Measurements from ENCODE around the gene S1PR5.
"Not testable (repeated sequence)": the region's sequence is repeated elsewhere in the genome, so short reads cannot be mapped to it uniquely, and the experiment has no call there.

S1PR5 gene

DNA sequence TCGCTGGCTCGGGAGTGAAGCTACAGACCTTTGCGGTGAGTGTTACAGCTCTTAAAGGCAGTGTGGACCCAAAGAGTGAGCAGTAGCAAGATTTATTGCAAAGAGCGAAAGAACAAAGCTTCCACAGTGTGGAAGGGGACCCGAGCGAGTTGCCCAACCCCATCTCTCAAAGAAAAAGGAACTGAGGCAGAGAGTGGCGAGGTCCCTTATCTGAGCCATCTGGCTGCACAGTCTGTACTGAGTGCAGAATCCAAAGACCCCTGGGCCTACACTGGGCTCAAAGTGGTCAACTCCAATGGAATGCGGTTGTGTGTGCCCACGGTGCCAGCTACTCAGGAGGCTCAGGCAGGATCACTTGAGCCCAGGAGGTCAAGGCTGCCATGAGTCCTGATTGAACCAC is 21.8 kb upstream of the S1PR5 start:
- not testable (repeated sequence) for H3K79me1 ChIP-seq (replicated peaks; ENCODE audit: low read length, poor library complexity, severe bottlenecking); H2BK120ac ChIP-seq (ENCODE audit: low read depth, low read length); H3K4me3 ChIP-seq (ENCODE audit: insufficient read depth in 1 of 2, low read depth in 1 of 2, low read length in 2 of 2); H3K4me2 ChIP-seq (ENCODE audit: low read length, poor library complexity, severe bottlenecking); H4K91ac ChIP-seq (ENCODE audit: low read length); H3K4me1 ChIP-seq (ENCODE audit: control insufficient read depth, insufficient read depth, low read depth, low read length); H2BK12ac ChIP-seq (ENCODE audit: low read length in 2 of 2); H3K27ac ChIP-seq (ENCODE audit: low read length, poor library complexity, severe bottlenecking); H3K9ac ChIP-seq (ENCODE audit: low read length); H2AFZ ChIP-seq (ENCODE audit: low read depth, low read length); H2BK5ac ChIP-seq (ENCODE audit: low read depth, low read length, poor library complexity, severe bottlenecking); DNase-seq; H3K9me3 ChIP-seq (ENCODE audit: control insufficient read depth, low read length); H3K36me3 ChIP-seq (ENCODE audit: control insufficient read depth in 1 of 2, insufficient read depth in 2 of 2, low read depth in 1 of 2, low read length in 2 of 2); H4K8ac ChIP-seq (ENCODE audit: low read length); H3K23ac ChIP-seq (ENCODE audit: low read length in 2 of 2); H2AK5ac ChIP-seq (ENCODE audit: low read length, severe bottlenecking); H3K4ac ChIP-seq (ENCODE audit: low read depth in 1 of 2, low read length in 2 of 2); H3K14ac ChIP-seq (ENCODE audit: low read length in 2 of 2); H2BK15ac ChIP-seq (ENCODE audit: low read depth, poor library complexity, severe bottlenecking)
- peaks cover 10 to 37% of the 10 kb centered on the region in 2 experiments for H3K27me3 ChIP-seq (ENCODE audit: control insufficient read depth in 1 of 2, insufficient read depth in 1 of 2, low read length in 2 of 2)
- WGBS: 86% methylated on average over 9 of the region's 9 CpGs
- H3K18ac ChIP-seq (ENCODE audit: low read depth in 1 of 2, low read length in 2 of 2): peak overlapping the region in 1 of 2 experiments; percentile 5

- Histone ChIP-seq H3K9me3 (ENCODE audit: control insufficient read depth, low read length) (no peaks in the 10 kb centered on the region), H3K79me1 (replicated peaks; ENCODE audit: low read length, poor library complexity, severe bottlenecking) (no peaks in the 10 kb centered on the region), H2BK120ac (ENCODE audit: low read depth, low read length) (no peak overlapping the region), H2BK15ac (ENCODE audit: low read depth, poor library complexity, severe bottlenecking) (no peak overlapping the region), H2AFZ (ENCODE audit: low read depth, low read length) (no peak overlapping the region), H3K9ac (ENCODE audit: low read length) (no peak overlapping the region), H3K27ac (ENCODE audit: low read length, poor library complexity, severe bottlenecking) (no peak overlapping the region), H2AK5ac (ENCODE audit: low read length, severe bottlenecking) (no peak overlapping the region), H3K4ac (ENCODE audit: low read depth in 1 of 2, low read length in 2 of 2) (no peak overlapping the region), H3K4me3 (ENCODE audit: insufficient read depth in 1 of 2, low read depth in 1 of 2, low read length in 2 of 2) (no peak overlapping the region), H3K14ac (ENCODE audit: low read length in 2 of 2) (no peak overlapping the region), H3K27me3 (ENCODE audit: control insufficient read depth in 1 of 2, insufficient read depth in 1 of 2, low read length in 2 of 2) (peaks cover 10 to 37% of the 10 kb centered on the region in 2 experiments), H2BK12ac (ENCODE audit: low read length in 2 of 2) (peak overlapping the region in 1 of 2 experiments; percentile 37), H3K4me2 (ENCODE audit: low read length, poor library complexity, severe bottlenecking) (no peak overlapping the region), H3K4me1 (ENCODE audit: control insufficient read depth, insufficient read depth, low read depth, low read length) (peaks cover 2% of the 10 kb centered on the region), H4K8ac (ENCODE audit: low read length) (no peak overlapping the region), H4K91ac (ENCODE audit: low read length) (no peak overlapping the region), H3K23ac (ENCODE audit: low read length in 2 of 2) (no peak overlapping the region), H3K36me3 (ENCODE audit: control insufficient read depth in 1 of 2, insufficient read depth in 2 of 2, low read depth in 1 of 2, low read length in 2 of 2) (no peaks in the 10 kb centered on the region), H2BK5ac (ENCODE audit: low read depth, low read length, poor library complexity, severe bottlenecking) (no peak overlapping the region), H3K18ac (ENCODE audit: low read depth in 1 of 2, low read length in 2 of 2) (no peak overlapping the region)
- DNase-seq: no peak
- 89% methylated on average over 19 of the region's 20 CpGs for WGBS
Measured at GRCh38 chr19:10538204-10538983, 21.1 kb upstream of the S1PR5 start.

- H3K79me1 ChIP-seq (replicated peaks; ENCODE audit: low read length, poor library complexity, severe bottlenecking): no peaks in the 10 kb centered on the region
- H3K9ac ChIP-seq (ENCODE audit: low read length): no peak overlapping the region
- no peak overlapping the region for H2BK5ac ChIP-seq (ENCODE audit: low read depth, low read length, poor library complexity, severe bottlenecking)
Measured at GRCh38 chr19:10537668-10538067, 20.4 kb upstream of the S1PR5 start.

GRCh38 chr19:10535613-10536012 is 18.4 kb upstream of the S1PR5 start:
- H4K8ac ChIP-seq (ENCODE audit: low read length): no peak overlapping the region
- H3K9me3 ChIP-seq (ENCODE audit: control insufficient read depth, low read length): no peaks in the 10 kb centered on the region
- H4K91ac ChIP-seq (ENCODE audit: low read length): no peak overlapping the region
- 76% methylated on average over 6 of the region's 6 CpGs for WGBS
- no peak overlapping the region for H2BK15ac ChIP-seq (ENCODE audit: low read depth, poor library complexity, severe bottlenecking)
- no peak overlapping the region for H3K4me2 ChIP-seq (ENCODE audit: low read length, poor library complexity, severe bottlenecking)
- no peak overlapping the region for H3K4ac ChIP-seq (ENCODE audit: low read depth in 1 of 2, low read length in 2 of 2)
- no peak overlapping the region for H3K27ac ChIP-seq (ENCODE audit: low read length, poor library complexity, severe bottlenecking)
- peak; percentile 37 for DNase-seq
- H3K23ac ChIP-seq (ENCODE audit: low read length in 2 of 2): no peak overlapping the region
- no peak overlapping the region for H2AK5ac ChIP-seq (ENCODE audit: low read length, severe bottlenecking)
- H3K9ac ChIP-seq (ENCODE audit: low read length): no peak overlapping the region
- H3K27me3 ChIP-seq (ENCODE audit: control insufficient read depth in 1 of 2, insufficient read depth in 1 of 2, low read length in 2 of 2): peaks cover 10 to 34% of the 10 kb centered on the region in 2 experiments
- no peak overlapping the region for H2BK120ac ChIP-seq (ENCODE audit: low read depth, low read length)
- H3K79me1 ChIP-seq (replicated peaks; ENCODE audit: low read length, poor library complexity, severe bottlenecking): no peaks in the 10 kb centered on the region
- peak overlapping the region in 1 of 2 experiments; percentile 43 for H3K18ac ChIP-seq (ENCODE audit: low read depth in 1 of 2, low read length in 2 of 2)
- H3K14ac ChIP-seq (ENCODE audit: low read length in 2 of 2): peak overlapping the region in 1 of 2 experiments; percentile 77
- no peaks in the 10 kb centered on the region for H3K36me3 ChIP-seq (ENCODE audit: control insufficient read depth in 1 of 2, insufficient read depth in 2 of 2, low read depth in 1 of 2, low read length in 2 of 2)
- H2BK5ac ChIP-seq (ENCODE audit: low read depth, low read length, poor library complexity, severe bottlenecking): no peak overlapping the region
- H3K4me1 ChIP-seq (ENCODE audit: control insufficient read depth, insufficient read depth, low read depth, low read length): no peaks in the 10 kb centered on the region
- H2BK12ac ChIP-seq (ENCODE audit: low read length in 2 of 2): peak overlapping the region in 1 of 2 experiments; percentile 71
- H3K4me3 ChIP-seq (ENCODE audit: insufficient read depth in 1 of 2, low read depth in 1 of 2, low read length in 2 of 2): no peak overlapping the region
- H2AFZ ChIP-seq (ENCODE audit: low read depth, low read length): no peak overlapping the region

More at GRCh38 chr19:10537668-10538067, 20.4 kb upstream of the S1PR5 start:
- H3K27me3 ChIP-seq (ENCODE audit: control insufficient read depth in 1 of 2, insufficient read depth in 1 of 2, low read length in 2 of 2): peaks cover 10 to 37% of the 10 kb centered on the region in 2 experiments
- H3K4me2 ChIP-seq (ENCODE audit: low read length, poor library complexity, severe bottlenecking): no peak overlapping the region
- H3K27ac ChIP-seq (ENCODE audit: low read length, poor library complexity, severe bottlenecking): no peak overlapping the region
- H3K4me1 ChIP-seq (ENCODE audit: control insufficient read depth, insufficient read depth, low read depth, low read length): no peaks in the 10 kb centered on the region
- no peak overlapping the region for H2BK12ac ChIP-seq (ENCODE audit: low read length in 2 of 2)
- H2BK120ac ChIP-seq (ENCODE audit: low read depth, low read length): no peak overlapping the region
- H3K4ac ChIP-seq (ENCODE audit: low read depth in 1 of 2, low read length in 2 of 2): no peak overlapping the region
- H3K36me3 ChIP-seq (ENCODE audit: control insufficient read depth in 1 of 2, insufficient read depth in 2 of 2, low read depth in 1 of 2, low read length in 2 of 2): no peaks in the 10 kb centered on the region
- no peak overlapping the region for H3K4me3 ChIP-seq (ENCODE audit: insufficient read depth in 1 of 2, low read depth in 1 of 2, low read length in 2 of 2)
- no peak overlapping the region for H3K18ac ChIP-seq (ENCODE audit: low read depth in 1 of 2, low read length in 2 of 2)
- H4K91ac ChIP-seq (ENCODE audit: low read length): no peak overlapping the region
- H2AK5ac ChIP-seq (ENCODE audit: low read length, severe bottlenecking): no peak overlapping the region
- H2AFZ ChIP-seq (ENCODE audit: low read depth, low read length): no peak overlapping the region
- 72% methylated on average over 9 of the region's 11 CpGs for WGBS
- H3K9me3 ChIP-seq (ENCODE audit: control insufficient read depth, low read length): no peaks in the 10 kb centered on the region
- H3K23ac ChIP-seq (ENCODE audit: low read length in 2 of 2): no peak overlapping the region
- H3K14ac ChIP-seq (ENCODE audit: low read length in 2 of 2): no peak overlapping the region
- no peak for DNase-seq
- no peak overlapping the region for H2BK15ac ChIP-seq (ENCODE audit: low read depth, poor library complexity, severe bottlenecking)
- H4K8ac ChIP-seq (ENCODE audit: low read length): no peak overlapping the region
